Measurements from ENCODE around the gene BEND6.

BEND6 gene

GRCh38 chr6:56938649-56939191, 16.2 kb upstream of the BEND6 start:
- no peak overlapping the region for H3K4me3 ChIP-seq (ENCODE audit: severe bottlenecking)
- ATAC-seq (ENCODE audit: low read depth) (peak; percentile 99), DNase-seq (ENCODE audit: low spot score) (peak; percentile 91)
- peak overlapping the region; percentile 76 for H3K27ac ChIP-seq (ENCODE audit: poor library complexity, severe bottlenecking)
- no peaks in the 10 kb centered on the region for H3K9me3 ChIP-seq (ENCODE audit: severe bottlenecking)
- no peaks in the 10 kb centered on the region for H3K36me3 ChIP-seq (ENCODE audit: low read depth)
- TF ChIP-seq CTCF (IDR thresholded peaks at IDR 0.05; ENCODE audit: poor library complexity, severe bottlenecking): no peak
- no peaks in the 10 kb centered on the region for H3K27me3 ChIP-seq (ENCODE audit: insufficient read depth, poor library complexity, severe bottlenecking)
- peaks cover 14% of the 10 kb centered on the region for H3K4me1 ChIP-seq (ENCODE audit: insufficient read depth, poor library complexity, severe bottlenecking)

- peaks cover 14% of the 10 kb centered on the region for H3K4me1 ChIP-seq (ENCODE audit: insufficient read depth, poor library complexity, severe bottlenecking)
- no peak overlapping the region for H3K27ac ChIP-seq (ENCODE audit: poor library complexity, severe bottlenecking)
- H3K36me3 ChIP-seq (ENCODE audit: low read depth): no peaks in the 10 kb centered on the region
- no peak overlapping the region for H3K4me3 ChIP-seq (ENCODE audit: severe bottlenecking)
- DNase-seq (ENCODE audit: low spot score) (no peak), ATAC-seq (ENCODE audit: low read depth) (no peak)
- H3K9me3 ChIP-seq (ENCODE audit: severe bottlenecking): no peaks in the 10 kb centered on the region
- TF ChIP-seq CTCF (IDR thresholded peaks at IDR 0.05; ENCODE audit: poor library complexity, severe bottlenecking): no peak
- no peaks in the 10 kb centered on the region for H3K27me3 ChIP-seq (ENCODE audit: insufficient read depth, poor library complexity, severe bottlenecking)
Measured at GRCh38 chr6:56940463-56940862, 14.4 kb upstream of the BEND6 start.

DNA sequence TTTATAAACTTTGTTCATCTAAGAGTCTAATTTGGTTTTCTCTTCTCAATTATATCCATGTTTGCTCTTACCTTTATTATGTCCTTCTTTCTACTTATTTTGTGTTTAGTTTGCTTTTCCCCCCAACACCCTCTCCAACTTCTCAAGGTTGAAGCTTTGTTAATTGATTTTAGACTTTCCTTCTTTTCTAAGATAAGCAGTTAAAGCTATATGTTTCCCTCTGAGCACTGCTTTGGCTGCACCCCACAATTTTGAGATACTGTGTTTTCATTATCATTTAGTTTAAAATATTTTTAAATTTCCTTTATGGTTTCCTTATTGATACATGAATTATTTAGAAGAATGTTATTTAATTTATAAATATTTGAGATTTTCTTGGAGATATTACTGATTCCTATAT, 13.9 kb upstream of the BEND6 start:
- Histone ChIP-seq H3K4me3 (ENCODE audit: severe bottlenecking) (no peak overlapping the region), H3K36me3 (ENCODE audit: low read depth) (no peaks in the 10 kb centered on the region), H3K9me3 (ENCODE audit: severe bottlenecking) (no peaks in the 10 kb centered on the region), H3K27ac (ENCODE audit: poor library complexity, severe bottlenecking) (no peak overlapping the region), H3K27me3 (ENCODE audit: insufficient read depth, poor library complexity, severe bottlenecking) (no peaks in the 10 kb centered on the region), H3K4me1 (ENCODE audit: insufficient read depth, poor library complexity, severe bottlenecking) (peaks cover 14% of the 10 kb centered on the region)
- no peak for TF ChIP-seq CTCF (IDR thresholded peaks at IDR 0.05; ENCODE audit: poor library complexity, severe bottlenecking)
- no peak for DNase-seq (ENCODE audit: low spot score)
- no peak for ATAC-seq (ENCODE audit: low read depth)

DNA sequence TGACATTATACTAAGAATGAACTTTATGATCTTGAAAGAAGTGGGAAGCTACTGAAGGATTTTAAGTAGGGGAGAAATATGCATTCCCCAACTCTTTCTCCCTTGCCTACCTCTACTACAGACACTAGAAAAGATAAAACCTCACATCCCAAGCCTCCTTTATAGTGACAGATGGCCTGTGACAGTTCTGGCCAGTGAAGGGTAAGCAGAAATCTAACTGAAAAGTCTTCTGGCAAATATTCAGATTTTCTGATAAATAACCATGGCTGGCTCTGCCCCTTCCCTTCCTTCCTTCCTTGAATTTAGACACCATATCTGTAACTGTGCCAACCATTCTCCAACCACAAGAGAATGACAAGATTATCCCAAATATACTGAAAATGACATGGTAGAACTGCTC, 10.2 kb upstream of the BEND6 start:
- Histone ChIP-seq H3K36me3 (ENCODE audit: low read depth) (peaks cover 1% of the 10 kb centered on the region; the same call in 1 of the 2 replicates), H3K27me3 (ENCODE audit: insufficient read depth, poor library complexity, severe bottlenecking) (no peaks in the 10 kb centered on the region), H3K27ac (ENCODE audit: poor library complexity, severe bottlenecking) (no peak overlapping the region), H3K4me1 (ENCODE audit: insufficient read depth, poor library complexity, severe bottlenecking) (no peaks in the 10 kb centered on the region), H3K9me3 (ENCODE audit: severe bottlenecking) (no peaks in the 10 kb centered on the region), H3K4me3 (ENCODE audit: severe bottlenecking) (no peak overlapping the region)
- no peak for TF ChIP-seq CTCF (IDR thresholded peaks at IDR 0.05; ENCODE audit: poor library complexity, severe bottlenecking)
- ATAC-seq (ENCODE audit: low read depth) (no peak), DNase-seq (ENCODE audit: low spot score) (no peak)

GRCh38 chr6:56946368-56946767, 8.5 kb upstream of the BEND6 start:
- TF ChIP-seq CTCF (IDR thresholded peaks at IDR 0.05; ENCODE audit: poor library complexity, severe bottlenecking): no peak
- Histone ChIP-seq H3K9me3 (ENCODE audit: severe bottlenecking) (no peaks in the 10 kb centered on the region), H3K27me3 (ENCODE audit: insufficient read depth, poor library complexity, severe bottlenecking) (no peaks in the 10 kb centered on the region), H3K4me3 (ENCODE audit: severe bottlenecking) (no peak overlapping the region), H3K27ac (ENCODE audit: poor library complexity, severe bottlenecking) (no peak overlapping the region), H3K36me3 (ENCODE audit: low read depth) (peaks cover 9% of the 10 kb centered on the region; the same call in 1 of the 2 replicates), H3K4me1 (ENCODE audit: insufficient read depth, poor library complexity, severe bottlenecking) (peaks cover 5% of the 10 kb centered on the region)
- DNase-seq (ENCODE audit: low spot score): no peak
- no peak for ATAC-seq (ENCODE audit: low read depth)

All from RWPE2 (cell line).